SK-N-SH (cell line): ENCODE measurements around the gene UGT1A7. TPM values are rescaled to one million over a fixed set of nuclear protein-coding genes. Genes with fewer than 3 reads are reported as not detected.

ENCODE experiments used
- CTCF ChIA-PET: fragments of 300-600, 350-600 bp; formaldehyde crosslinking; extraction: SDS; loops from one replicate; lab custom pipeline; 2021; lab: Yijun Ruan, JAX
- POLR2A ChIA-PET: fragments of 350-600 bp; sonication (Branson Sonifier 250); formaldehyde crosslinking; extraction: SDS; loops from one replicate; lab custom pipeline; 2020; ENCODE audit warnings: antibody characterized with exemption, inconsistent platforms; lab: Yijun Ruan, JAX
- DNase-seq: peaks from one replicate; pipeline ENCODE4 v3.0.0; 2012
- H2AFZ ChIP-seq: fragments of 200-600 bp; sonication (generic); 2 replicates; pipeline ENCODE4 v1.8.1; 2016; ENCODE audit warnings: antibody characterized with exemption, mild to moderate bottlenecking, low read depth
- H3F3A ChIP-seq: fragments of 200-600 bp; sonication (generic); replicated peaks from 2 replicates; pipeline ENCODE3; 2016; ENCODE audit warnings: antibody characterized with exemption, mild to moderate bottlenecking; ENCODE audit not compliant: insufficient read depth
- H3K27ac ChIP-seq, 2 experiments: fragments of 200-500 bp in 1 of 2; fragments of 200-600 bp in 1 of 2; sonication (Bioruptor generic) in 1 of 2; sonication (generic), shearing (Covaris generic) in 1 of 2; 2 replicates each; pipeline versions ENCODE4 v1.5.1 to v1.6.1; 2014 to 2016; ENCODE audit warnings: low read depth in 2 of 2, inconsistent platforms in 1 of 2, low read length in 1 of 2, mild to moderate bottlenecking in 1 of 2, mixed read lengths in 1 of 2
- H3K27me3 ChIP-seq: fragments of 200-600 bp; sonication (generic), shearing (Covaris generic); 2 replicates; pipeline ENCODE4 v1.6.1; 2016; ENCODE audit warnings: mixed run types; ENCODE audit not compliant: insufficient read depth
- H3K36me3 ChIP-seq, 2 experiments: fragments of 200-500 bp in 1 of 2; fragments of 200-600 bp in 1 of 2; sonication (Bioruptor generic) in 1 of 2; sonication (generic) in 1 of 2; replicated peaks in 1 of 2; 2 replicates each; pipeline versions ENCODE3 to v1.5.1; 2014 to 2016; ENCODE audit warnings: low read length in 1 of 2, mild to moderate bottlenecking in 1 of 2; ENCODE audit not compliant: insufficient read depth in 2 of 2, control insufficient read depth in 1 of 2
- H3K4me1 ChIP-seq, 2 experiments: fragments of 200-500 bp in 1 of 2; fragments of 200-600 bp in 1 of 2; sonication (Bioruptor generic) in 1 of 2; sonication (generic), shearing (Covaris generic) in 1 of 2; 2 replicates each; pipeline versions ENCODE4 v1.5.1 to v1.6.1; 2014 to 2016; ENCODE audit warnings: low read depth in 1 of 2, low read length in 1 of 2, mixed run types in 1 of 2; ENCODE audit not compliant: insufficient read depth in 2 of 2, control insufficient read depth in 1 of 2
- H3K4me2 ChIP-seq: fragments of 200-600 bp; sonication (generic), shearing (Covaris generic); 2 replicates; pipeline ENCODE4 v1.6.1; 2017; ENCODE audit warnings: mixed run types
- H3K4me3 ChIP-seq, 2 experiments: fragments of 200-500 bp in 1 of 2; fragments of 200-600 bp in 1 of 2; sonication (Bioruptor generic) in 1 of 2; sonication (generic), shearing (Covaris generic) in 1 of 2; 2 replicates each; pipeline versions ENCODE4 v1.5.1 to v1.8.1; 2014 to 2016; ENCODE audit warnings: low read depth in 2 of 2, inconsistent platforms in 1 of 2, low read length in 1 of 2, mild to moderate bottlenecking in 1 of 2, mixed read lengths in 1 of 2, moderate library complexity in 1 of 2
- H3K79me2 ChIP-seq: fragments of 200-600 bp; sonication (generic); 2 replicates; pipeline ENCODE4 v1.8.1; 2017; ENCODE audit warnings: mild to moderate bottlenecking; ENCODE audit not compliant: insufficient read depth
- H3K9ac ChIP-seq: fragments of 200-600 bp; sonication (generic); 2 replicates; pipeline ENCODE4 v1.6.1; 2017; ENCODE audit warnings: mixed run types
- H3K9me2 ChIP-seq: fragments of 200-600 bp; sonication (generic); 2 replicates; pipeline ENCODE4 v1.6.1; 2017; ENCODE audit warnings: mixed run types
- H3K9me3 ChIP-seq: fragments of 200-600 bp; sonication (generic); 2 replicates; pipeline ENCODE4 v1.6.1; 2017; ENCODE audit warnings: mixed run types, mild to moderate bottlenecking, moderate library complexity
- H4K20me1 ChIP-seq: fragments of 200-600 bp; sonication (generic); 2 replicates; pipeline ENCODE4 v1.6.1; 2017; ENCODE audit warnings: mild to moderate bottlenecking, mixed run types; ENCODE audit not compliant: insufficient read depth
- ELF1 ChIP-seq: IDR thresholded peaks from 2 replicates; pipeline ENCODE4 v1.4.0; 2012
- FOSL2 ChIP-seq: IDR thresholded peaks from 2 replicates; pipeline ENCODE4 v1.4.0; 2012; ENCODE audit warnings: low read depth, mild to moderate bottlenecking, moderate library complexity, borderline replicate concordance
- FOXM1 ChIP-seq: IDR thresholded peaks from 2 replicates; pipeline ENCODE4 v1.4.0; 2012; ENCODE audit warnings: low read depth, mild to moderate bottlenecking
- GABPA ChIP-seq: IDR thresholded peaks from 2 replicates; pipeline ENCODE4 v1.4.0; 2012; ENCODE audit warnings: low read depth, mild to moderate bottlenecking
- JUND ChIP-seq: IDR thresholded peaks from 2 replicates; pipeline ENCODE4 v1.4.0; 2012
- NFIC ChIP-seq: IDR thresholded peaks from 2 replicates; pipeline ENCODE4 v1.4.0; 2012; ENCODE audit warnings: borderline replicate concordance
- NRF1 ChIP-seq: IDR thresholded peaks from 2 replicates; pipeline ENCODE4 v1.6.1; 2012; ENCODE audit warnings: low read depth, mild to moderate bottlenecking, low read length
- POLR2AphosphoS5 ChIP-seq: IDR thresholded peaks from 2 replicates; pipeline ENCODE4 v1.6.1; 2012; ENCODE audit warnings: low read depth, low read length
- RCOR1 ChIP-seq: fragments of 150-350 bp; IDR thresholded peaks from 2 replicates; pipeline ENCODE4 v1.6.1; 2017; ENCODE audit warnings: antibody characterized with exemption, low read length
- TEAD4 ChIP-seq: IDR thresholded peaks from 2 replicates; pipeline ENCODE4 v1.4.0; 2012; ENCODE audit warnings: mild to moderate bottlenecking, borderline replicate concordance; ENCODE audit not compliant: insufficient read depth
- WGBS: methylation state at CpG from one replicate; pipeline ENCODE4 v1.1.6; 2017; ENCODE audit warnings: low lambda C conversion rate; 5-methylcytosine and 5-hydroxymethylcytosine counted together
- polyA plus RNA-seq, 3 experiments: library from polyadenylated mRNA; depleted of rRNA; stranded (reverse); fragments of >200 nt; gene quantifications; 2 replicates each; pipeline ENCODE4 v1.2.3, GENCODE V29; 2012
- TF ChIP-seq, protein P1 (sequence below): IDR thresholded peaks from 2 replicates; pipeline ENCODE4 v1.6.1; 2012; ENCODE audit warnings: mild to moderate bottlenecking, low read depth, low read length, moderate library complexity
- TF ChIP-seq, protein P2 (sequence below): IDR thresholded peaks from 2 replicates; pipeline ENCODE4; 2012
- TF ChIP-seq, protein P3 (sequence below): IDR thresholded peaks from 2 replicates; pipeline ENCODE4 v1.4.0; 2012; ENCODE audit warnings: low read depth, borderline replicate concordance

UGT1A7 gene
- polyA plus RNA-seq, 1 of the 3 experiments (the other 2 are of a cell fraction): not detected

DNA sequence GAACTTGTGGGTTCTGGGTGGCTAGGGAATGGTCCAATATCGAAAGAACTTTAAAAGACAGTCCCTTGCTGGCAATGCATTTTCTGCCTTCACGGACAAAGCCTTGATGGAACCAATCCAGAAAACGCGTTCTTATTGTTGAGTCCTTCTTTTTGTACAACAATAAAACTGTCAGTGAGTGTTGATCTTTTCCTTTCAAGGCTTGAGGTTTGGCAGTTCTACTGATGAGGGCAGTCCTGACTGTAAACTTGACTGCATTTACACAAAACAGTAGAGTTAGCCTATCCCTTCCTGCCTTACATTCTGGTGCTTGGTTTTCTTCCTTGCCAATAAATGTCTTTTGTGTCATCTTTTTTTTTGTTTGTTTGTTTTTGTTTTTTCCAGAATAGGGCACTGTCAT is 2.5 kb upstream of the UGT1A7 start:
- Histone ChIP-seq H3K9me3 (no peaks in the 10 kb centered on the region), H3F3A (no peaks in the 10 kb centered on the region), H3K27me3 (no peaks in the 10 kb centered on the region), H3K27ac (no peak overlapping the region), H3K9ac (no peak overlapping the region), H3K79me2 (no peaks in the 10 kb centered on the region), H3K4me1 (no peaks in the 10 kb centered on the region), H3K36me3 (no peaks in the 10 kb centered on the region), H4K20me1 (no peaks in the 10 kb centered on the region), H3K4me2 (no peak overlapping the region), H3K4me3 (no peak overlapping the region), H2AFZ (no peak overlapping the region), H3K9me2 (no peaks in the 10 kb centered on the region)
- ChIA-PET POLR2A (no interaction called here), CTCF (no interaction called here)
- TF ChIP-seq NRF1: no peak
- no peak for TF ChIP-seq ELF1
- no peak for TF ChIP-seq JUND
- TF ChIP-seq POLR2AphosphoS5: no peak
- TF ChIP-seq FOXM1: no peak
- TF ChIP-seq, protein P1, sequence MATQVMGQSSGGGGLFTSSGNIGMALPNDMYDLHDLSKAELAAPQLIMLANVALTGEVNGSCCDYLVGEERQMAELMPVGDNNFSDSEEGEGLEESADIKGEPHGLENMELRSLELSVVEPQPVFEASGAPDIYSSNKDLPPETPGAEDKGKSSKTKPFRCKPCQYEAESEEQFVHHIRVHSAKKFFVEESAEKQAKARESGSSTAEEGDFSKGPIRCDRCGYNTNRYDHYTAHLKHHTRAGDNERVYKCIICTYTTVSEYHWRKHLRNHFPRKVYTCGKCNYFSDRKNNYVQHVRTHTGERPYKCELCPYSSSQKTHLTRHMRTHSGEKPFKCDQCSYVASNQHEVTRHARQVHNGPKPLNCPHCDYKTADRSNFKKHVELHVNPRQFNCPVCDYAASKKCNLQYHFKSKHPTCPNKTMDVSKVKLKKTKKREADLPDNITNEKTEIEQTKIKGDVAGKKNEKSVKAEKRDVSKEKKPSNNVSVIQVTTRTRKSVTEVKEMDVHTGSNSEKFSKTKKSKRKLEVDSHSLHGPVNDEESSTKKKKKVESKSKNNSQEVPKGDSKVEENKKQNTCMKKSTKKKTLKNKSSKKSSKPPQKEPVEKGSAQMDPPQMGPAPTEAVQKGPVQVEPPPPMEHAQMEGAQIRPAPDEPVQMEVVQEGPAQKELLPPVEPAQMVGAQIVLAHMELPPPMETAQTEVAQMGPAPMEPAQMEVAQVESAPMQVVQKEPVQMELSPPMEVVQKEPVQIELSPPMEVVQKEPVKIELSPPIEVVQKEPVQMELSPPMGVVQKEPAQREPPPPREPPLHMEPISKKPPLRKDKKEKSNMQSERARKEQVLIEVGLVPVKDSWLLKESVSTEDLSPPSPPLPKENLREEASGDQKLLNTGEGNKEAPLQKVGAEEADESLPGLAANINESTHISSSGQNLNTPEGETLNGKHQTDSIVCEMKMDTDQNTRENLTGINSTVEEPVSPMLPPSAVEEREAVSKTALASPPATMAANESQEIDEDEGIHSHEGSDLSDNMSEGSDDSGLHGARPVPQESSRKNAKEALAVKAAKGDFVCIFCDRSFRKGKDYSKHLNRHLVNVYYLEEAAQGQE: no peak
- TF ChIP-seq NFIC: no peak
- TF ChIP-seq, protein P2, sequence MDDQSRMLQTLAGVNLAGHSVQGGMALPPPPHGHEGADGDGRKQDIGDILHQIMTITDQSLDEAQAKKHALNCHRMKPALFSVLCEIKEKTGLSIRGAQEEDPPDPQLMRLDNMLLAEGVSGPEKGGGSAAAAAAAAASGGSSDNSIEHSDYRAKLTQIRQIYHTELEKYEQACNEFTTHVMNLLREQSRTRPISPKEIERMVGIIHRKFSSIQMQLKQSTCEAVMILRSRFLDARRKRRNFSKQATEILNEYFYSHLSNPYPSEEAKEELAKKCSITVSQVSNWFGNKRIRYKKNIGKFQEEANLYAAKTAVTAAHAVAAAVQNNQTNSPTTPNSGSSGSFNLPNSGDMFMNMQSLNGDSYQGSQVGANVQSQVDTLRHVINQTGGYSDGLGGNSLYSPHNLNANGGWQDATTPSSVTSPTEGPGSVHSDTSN: no peak
- no peak for TF ChIP-seq TEAD4
- no peak for TF ChIP-seq FOSL2
- TF ChIP-seq RCOR1: no peak
- TF ChIP-seq GABPA: no peak
- TF ChIP-seq, protein P3, sequence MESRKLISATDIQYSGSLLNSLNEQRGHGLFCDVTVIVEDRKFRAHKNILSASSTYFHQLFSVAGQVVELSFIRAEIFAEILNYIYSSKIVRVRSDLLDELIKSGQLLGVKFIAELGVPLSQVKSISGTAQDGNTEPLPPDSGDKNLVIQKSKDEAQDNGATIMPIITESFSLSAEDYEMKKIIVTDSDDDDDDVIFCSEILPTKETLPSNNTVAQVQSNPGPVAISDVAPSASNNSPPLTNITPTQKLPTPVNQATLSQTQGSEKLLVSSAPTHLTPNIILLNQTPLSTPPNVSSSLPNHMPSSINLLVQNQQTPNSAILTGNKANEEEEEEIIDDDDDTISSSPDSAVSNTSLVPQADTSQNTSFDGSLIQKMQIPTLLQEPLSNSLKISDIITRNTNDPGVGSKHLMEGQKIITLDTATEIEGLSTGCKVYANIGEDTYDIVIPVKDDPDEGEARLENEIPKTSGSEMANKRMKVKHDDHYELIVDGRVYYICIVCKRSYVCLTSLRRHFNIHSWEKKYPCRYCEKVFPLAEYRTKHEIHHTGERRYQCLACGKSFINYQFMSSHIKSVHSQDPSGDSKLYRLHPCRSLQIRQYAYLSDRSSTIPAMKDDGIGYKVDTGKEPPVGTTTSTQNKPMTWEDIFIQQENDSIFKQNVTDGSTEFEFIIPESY: no peak
- 42% methylated on average over 4 of the region's 4 CpGs for WGBS
- no peak for DNase-seq
